GM12891 (cell line): ENCODE measurements around the gene MME.

Experiments
- DNase-seq: peaks from one replicate; pipeline ENCODE4 v3.0.0; 2011; ENCODE audit warnings: low spot score; ENCODE audit not compliant: insufficient read length
- FAIRE-seq: peaks from 2 replicates; lab custom pipeline; 2011; peaks lifted over from hg19 to GRCh38; lab: Jason Lieb, UNC
- PAX5 ChIP-seq: IDR thresholded peaks from 2 replicates; pipeline ENCODE4 v1.6.1; 2011; ENCODE audit warnings: low read length, moderate library complexity, mild to moderate bottlenecking; ENCODE audit not compliant: insufficient read depth, severe bottlenecking
- POLR2A ChIP-seq: IDR thresholded peaks from 2 replicates; pipeline ENCODE4 v1.6.1; 2011; ENCODE audit warnings: low read depth, low read length, control low read depth
- POLR2AphosphoS5 ChIP-seq: IDR thresholded peaks from 2 replicates; pipeline ENCODE4 v1.6.1; 2011; ENCODE audit warnings: low read depth, low read length, control low read depth
- POU2F2 ChIP-seq: IDR thresholded peaks from 2 replicates; pipeline ENCODE4 v1.6.1; 2011; ENCODE audit warnings: low read depth, mild to moderate bottlenecking, control low read depth, low read length, moderate library complexity
- SPI1 ChIP-seq: IDR thresholded peaks from 2 replicates; pipeline ENCODE4 v1.6.1; 2011; ENCODE audit warnings: low read depth, low read length, control low read depth
- TAF1 ChIP-seq: IDR thresholded peaks from 2 replicates; pipeline ENCODE4 v1.6.1; 2011; ENCODE audit warnings: low read depth, low read length, control low read depth

Gene MME

GRCh38 chr3:155083313-155083905, 3.3 kb downstream of the MME start:
- no peak for FAIRE-seq
- TF ChIP-seq PAX5 (no peak), POLR2A (no peak), SPI1 (no peak), POU2F2 (no peak), TAF1 (no peak), POLR2AphosphoS5 (no peak)

GRCh38 chr3:155084567-155084966, 4.4 kb downstream of the MME start:
- no peak for FAIRE-seq
- DNase-seq = no peak
- no peak for TF ChIP-seq POU2F2
- TF ChIP-seq POLR2A = no peak
- no peak for TF ChIP-seq SPI1
- no peak for TF ChIP-seq TAF1
- TF ChIP-seq PAX5 = no peak
- TF ChIP-seq POLR2AphosphoS5 = no peak

More at GRCh38 chr3:155083313-155083905, 3.3 kb downstream of the MME start:
- DNase-seq = no peak

- DNase-seq = no peak
- FAIRE-seq = no peak
- TF ChIP-seq SPI1 = no peak
- TF ChIP-seq POLR2A = no peak
- no peak for TF ChIP-seq POLR2AphosphoS5
- no peak for TF ChIP-seq TAF1
- no peak for TF ChIP-seq POU2F2
- TF ChIP-seq PAX5 = no peak
These were observed 5.9 kb downstream of the MME start for GRCh38 chr3:155086051-155086450.

- FAIRE-seq (no peak), DNase-seq (no peak)
- TF ChIP-seq SPI1 = no peak
- TF ChIP-seq PAX5 = no peak
- TF ChIP-seq POLR2AphosphoS5 = no peak
These were observed 8.7 kb downstream of the MME start for GRCh38 chr3:155088706-155089345.

- DNase-seq (no peak), FAIRE-seq (no peak)
- no peak for TF ChIP-seq PAX5
- no peak for TF ChIP-seq TAF1
- no peak for TF ChIP-seq POU2F2
- TF ChIP-seq POLR2AphosphoS5 = no peak
- TF ChIP-seq SPI1 = no peak
These were observed 9.4 kb downstream of the MME start for GRCh38 chr3:155089495-155089894.

- no peak for DNase-seq
- TF ChIP-seq POLR2A = no peak
- no peak for TF ChIP-seq PAX5
- TF ChIP-seq POU2F2 = no peak
- TF ChIP-seq POLR2AphosphoS5 = no peak
- TF ChIP-seq TAF1 = no peak
- no peak for TF ChIP-seq SPI1
- no peak for FAIRE-seq
These were observed 13.1 kb downstream of the MME start for GRCh38 chr3:155093261-155093660.

- TF ChIP-seq TAF1 = no peak
- no peak for TF ChIP-seq PAX5
- TF ChIP-seq POU2F2 = no peak
- TF ChIP-seq POLR2A = no peak
- no peak for TF ChIP-seq SPI1
- no peak for TF ChIP-seq POLR2AphosphoS5
- FAIRE-seq (no peak), DNase-seq (no peak)
These were observed 16.3 kb downstream of the MME start for GRCh38 chr3:155096303-155097008.

GRCh38 chr3:155097009-155097349, 16.9 kb downstream of the MME start:
- FAIRE-seq (no peak), DNase-seq (no peak)
- TF ChIP-seq PAX5 = no peak
- no peak for TF ChIP-seq SPI1
- TF ChIP-seq POLR2A = no peak
- no peak for TF ChIP-seq POLR2AphosphoS5
- no peak for TF ChIP-seq POU2F2
- TF ChIP-seq TAF1 = no peak

- DNase-seq = no peak
- TF ChIP-seq POLR2AphosphoS5 (no peak), POU2F2 (no peak), PAX5 (no peak), POLR2A (no peak), TAF1 (no peak), SPI1 (no peak)
- no peak for FAIRE-seq
These were observed 21.3 kb downstream of the MME start for GRCh38 chr3:155101398-155101797.

GRCh38 chr3:155102329-155102728, 22.2 kb downstream of the MME start:
- TF ChIP-seq TAF1 (no peak), PAX5 (no peak), POU2F2 (no peak), POLR2A (no peak), POLR2AphosphoS5 (no peak), SPI1 (no peak)
- FAIRE-seq = no peak
- DNase-seq = no peak
